H1 (cell line): Measurements from ENCODE around the gene SWT1. TPM values are rescaled to one million over a fixed set of nuclear protein-coding genes. Genes with fewer than 3 reads are reported as not detected.

Experiments
- ATF3 ChIP-seq: IDR thresholded peaks from 2 replicates; pipeline ENCODE4 v1.6.1; 2011; ENCODE audit warnings: low read depth, mild to moderate bottlenecking, low read length; ENCODE audit not compliant: insufficient read depth
- KDM4A ChIP-seq: IDR thresholded peaks from one replicate; pipeline ENCODE4 v1.7.1; 2012; ENCODE audit warnings: low read depth, mild to moderate bottlenecking, moderate library complexity, low read length, inconsistent platforms; ENCODE audit not compliant: severe bottlenecking
- POLR2A ChIP-seq, 2 experiments: IDR thresholded peaks; 1 replicate in 1 of 2; 2 replicates in 1 of 2; pipeline ENCODE4 v1.6.1; 2011; ENCODE audit warnings: low read depth in 2 of 2, low read length in 2 of 2, mild to moderate bottlenecking in 2 of 2; ENCODE audit errors: control extremely low read depth in 1 of 2
- polyA plus RNA-seq, 7 experiments: library from polyadenylated mRNA; depleted of rRNA in 3 of 7; stranded (reverse) in 5 of 7; unstranded in 2 of 7; fragments of >200 nt in 5 of 7; fragments of 200-250 nt in 2 of 7; gene quantifications; 1 replicate in 5 of 7; 2 replicates in 1 of 7; 4 replicates in 1 of 7; pipeline versions ENCODE4 v1.2.1 to v1.2.3, GENCODE V29; 2011 to 2013; ENCODE audit warnings: missing spikeins in 2 of 7, mixed read lengths in 2 of 7
- total RNA-seq: library from RNA; stranded (reverse); fragmentation: NEBNext Ultra II Directional; extraction: Animal tissue kit (Norgen Biotek cat#: 25700); gene quantifications from 2 replicates; pipeline ENCODE4 v1.2.1, GENCODE V29; 2021

The SWT1 gene
- total and polyA plus RNA-seq, 2 of the 8 experiments (the other 6 are each of a cell fraction or from before 2014, with no cell fraction given) = 1.4 to 6.2 TPM

DNA sequence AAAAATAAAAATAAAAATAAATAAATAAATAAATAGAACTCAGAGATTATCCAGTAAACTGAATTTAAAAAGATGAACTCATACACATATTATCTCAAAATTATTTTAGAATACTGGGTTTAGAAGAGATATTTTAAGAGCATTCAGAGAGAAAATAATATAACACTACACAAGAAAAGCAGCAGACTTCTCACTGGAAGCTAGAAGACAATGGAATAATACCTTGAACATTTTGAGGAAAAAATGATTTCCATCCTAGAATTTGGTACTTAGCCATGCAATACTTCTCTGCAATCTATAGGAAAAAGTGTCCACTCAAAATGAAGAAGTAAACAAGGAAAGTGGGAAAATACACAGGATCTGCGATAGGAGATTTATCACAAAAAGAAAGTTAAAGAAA is 24.4 kb upstream of the SWT1 start (continued):
- no peak for TF ChIP-seq KDM4A
- no peak for TF ChIP-seq ATF3
- no peak for TF ChIP-seq POLR2A (IDR thresholded peaks at IDR 0.05; ENCODE audit: control extremely low read depth in 1 of 2, low read depth in 2 of 2, low read length in 2 of 2)
- TF ChIP-seq, all 59 proteins: peak for 0
